Measurements from ENCODE around the gene CLCN6.

CLCN6 gene

GRCh38 chr1:11839727-11840705, 34.0 kb downstream of the CLCN6 start:
- no peak overlapping the region for H3K4me3 ChIP-seq (ENCODE audit: low read depth, low read length)
- ChIA-PET POLR2A (interaction anchor here (0.6 to 3.6 kb wide), 2 partner anchors 68 to 1338 kb away, joined by 6 to 14 read pairs; no protein-coding TSS in a partner anchor), CTCF (interaction anchor here (0.6 to 12.5 kb wide), 12 partner anchors 13 to 802 kb away, joined by 3 to 114 read pairs (median 4); no protein-coding TSS in a partner anchor)
- no peak overlapping the region for H3K27ac ChIP-seq (ENCODE audit: extremely low read depth, low read depth, low read length)
- H3K4me1 ChIP-seq (ENCODE audit: control insufficient read depth, insufficient read depth, low read length) = no peaks in the 10 kb centered on the region
- TF ChIP-seq IKZF3 (tag by site-specific recombination; IDR thresholded peaks at IDR 0.05) = no peak
- no peak for TF ChIP-seq REPIN1 (tag by site-specific recombination; IDR thresholded peaks at IDR 0.05; ENCODE audit: low read depth)
- TF ChIP-seq ZNF214 (tag by site-specific recombination; IDR thresholded peaks at IDR 0.05; ENCODE audit: borderline replicate concordance) = no peak
- no peak for TF ChIP-seq ZNF580 (tag by site-specific recombination; IDR thresholded peaks at IDR 0.05)
- no peak for TF ChIP-seq OSR2 (tag by site-specific recombination; IDR thresholded peaks at IDR 0.05)
- no peak for TF ChIP-seq GLIS1 (tag by site-specific recombination; IDR thresholded peaks at IDR 0.05)
- no peak for TF ChIP-seq TRIM28 (IDR thresholded peaks at IDR 0.05; ENCODE audit: borderline replicate concordance, low read length)
- TF ChIP-seq ZNF394 (tag by site-specific recombination; IDR thresholded peaks at IDR 0.05; ENCODE audit: borderline replicate concordance) = no peak
- TF ChIP-seq INSM2 (tag by site-specific recombination; IDR thresholded peaks at IDR 0.05) = no peak
- no peaks in the 10 kb centered on the region for H3K9me3 ChIP-seq (ENCODE audit: control insufficient read depth, insufficient read depth, low read depth, low read length)
- H3K36me3 ChIP-seq (ENCODE audit: control insufficient read depth in 2 of 2, insufficient read depth in 1 of 2, low read length in 2 of 2) = peaks cover 5 to 97% of the 10 kb centered on the region in 2 experiments; a peak in 2 of 3 replicates

- ChIA-PET CTCF (interaction anchor here (0.8 to 12.5 kb wide), 8 partner anchors 10 to 189 kb away, joined by 3 to 114 read pairs (median 4); no protein-coding TSS in a partner anchor), POLR2A (interaction anchor here (3.6 kb wide), 1 partner anchor 66 kb away, joined by 14 read pairs; no protein-coding TSS in a partner anchor)
- no peaks in the 10 kb centered on the region for H3K4me1 ChIP-seq (ENCODE audit: control insufficient read depth, insufficient read depth, low read length)
- H3K36me3 ChIP-seq (ENCODE audit: control insufficient read depth in 2 of 2, insufficient read depth in 1 of 2, low read length in 2 of 2) = peaks cover 5 to 88% of the 10 kb centered on the region in 2 experiments; a peak in 2 of 3 replicates
- TF ChIP-seq ZIC2 (tag by site-specific recombination; IDR thresholded peaks at IDR 0.05) = 0 out of 2 replicates have a peak, but pooled peaks have one; percentile 21
- no peak for TF ChIP-seq ZNF449 (tag by site-specific recombination; IDR thresholded peaks at IDR 0.05)
- TF ChIP-seq ATF2 (tag by site-specific recombination; IDR thresholded peaks at IDR 0.05; ENCODE audit: low read depth) = peak; percentile 30; the same call in 1 of the 2 replicates
- no peak for TF ChIP-seq ZBTB10 (tag by site-specific recombination; IDR thresholded peaks at IDR 0.05)
- no peak overlapping the region for H3K27ac ChIP-seq (ENCODE audit: extremely low read depth, low read depth, low read length)
- no peaks in the 10 kb centered on the region for H3K9me3 ChIP-seq (ENCODE audit: control insufficient read depth, insufficient read depth, low read depth, low read length)
- no peak overlapping the region for H3K4me3 ChIP-seq (ENCODE audit: low read depth, low read length)
These were observed 35.5 kb downstream of the CLCN6 start for GRCh38 chr1:11841245-11842153.

Data from HEK293 (cell line).